MCF 10A (cell line): ENCODE measurements around the gene CDC42EP5. TPM values are rescaled to one million over a fixed set of nuclear protein-coding genes. Genes with fewer than 3 reads are reported as not detected.
"Not testable (repeated sequence)": the region's sequence is repeated elsewhere in the genome, so short reads cannot be mapped to it uniquely, and the experiment has no call there.

Experiments
- BruUV-seq: library from RNA; stranded (reverse); fragments of 400-500 nt; replicated peaks from 2 replicates; lab custom pipeline; 2021; lab: Mats Ljungman, UMichigan
- CTCF ChIA-PET: fragments of 300-600 bp; sonication (Branson Sonifier 250); formaldehyde crosslinking; extraction: SDS; loops from one replicate; lab custom pipeline; 2021; ENCODE audit warnings: antibody characterized with exemption, inconsistent platforms; lab: Yijun Ruan, JAX
- POLR2A ChIA-PET: fragments of 300-600, 350-650 bp; sonication (Branson Sonifier 250); formaldehyde crosslinking; extraction: SDS; loops from one replicate; lab custom pipeline; 2020; ENCODE audit warnings: antibody characterized with exemption, inconsistent platforms; lab: Yijun Ruan, JAX
- DNase-seq: peaks from one replicate; pipeline ENCODE4 v3.0.0-alpha.2; 2018; ENCODE audit not compliant: unreplicated experiment
- H3K27ac Mint-ChIP-seq: one replicate; pipeline ENCODE4 v1.8.0; 2022; ENCODE audit warnings: mild to moderate bottlenecking, low read depth, mixed read lengths; ENCODE audit not compliant: unreplicated experiment
- H3K27me3 Mint-ChIP-seq: one replicate; pipeline ENCODE4 v1.8.0; 2022; ENCODE audit warnings: mixed read lengths; ENCODE audit not compliant: insufficient read depth, unreplicated experiment
- H3K36me3 Mint-ChIP-seq: one replicate; pipeline ENCODE4 v1.8.0; 2022; ENCODE audit warnings: mild to moderate bottlenecking, moderate library complexity, mixed read lengths; ENCODE audit not compliant: insufficient read depth, unreplicated experiment
- H3K4me1 Mint-ChIP-seq: one replicate; pipeline ENCODE4 v1.8.0; 2022; ENCODE audit warnings: mixed read lengths; ENCODE audit not compliant: insufficient read depth, unreplicated experiment
- H3K4me3 Mint-ChIP-seq: one replicate; pipeline ENCODE4 v1.8.0; 2022; ENCODE audit warnings: mild to moderate bottlenecking, moderate library complexity, mixed read lengths; ENCODE audit not compliant: unreplicated experiment
- H3K9me3 Mint-ChIP-seq: one replicate; pipeline ENCODE4 v1.8.0; 2022; ENCODE audit warnings: mixed read lengths; ENCODE audit not compliant: unreplicated experiment
- intact Hi-C: fragments of 100-400 bp; cut with micrococcal nuclease; formaldehyde crosslinking; loops from 2 replicates; pipeline ENCODE4 v1.14.1; 2022
- total RNA-seq: library from RNA; stranded (reverse); gene quantifications from 2 replicates; pipeline ENCODE4 v1.2.3, GENCODE V29; 2022
- TF ChIP-seq, protein P1 (sequence below): fragments of 200-600 bp; IDR thresholded peaks from one replicate; pipeline ENCODE4 v1.8.0; 2022; ENCODE audit warnings: antibody characterized with exemption, mild to moderate bottlenecking; ENCODE audit not compliant: unreplicated experiment

Gene CDC42EP5
- total RNA-seq, 1 experiment from 2014 or later, result 3.0 TPM

DNA sequence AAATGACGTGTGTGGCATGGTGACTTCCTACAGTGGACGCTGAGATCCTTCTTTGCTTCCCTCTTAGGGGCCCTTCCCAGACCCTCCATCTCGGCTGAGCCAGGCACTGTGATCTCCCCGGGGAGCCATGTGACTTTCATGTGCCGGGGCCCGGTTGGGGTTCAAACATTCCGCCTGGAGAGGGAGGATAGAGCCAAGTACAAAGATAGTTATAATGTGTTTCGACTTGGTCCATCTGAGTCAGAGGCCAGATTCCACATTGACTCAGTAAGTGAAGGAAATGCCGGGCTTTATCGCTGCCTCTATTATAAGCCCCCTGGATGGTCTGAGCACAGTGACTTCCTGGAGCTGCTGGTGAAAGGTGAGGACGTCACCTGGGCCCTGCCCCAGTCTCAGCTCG lies 34.7 kb upstream of the CDC42EP5 start:
- no TSS peak for BruUV-seq
- TF ChIP-seq, protein P1, sequence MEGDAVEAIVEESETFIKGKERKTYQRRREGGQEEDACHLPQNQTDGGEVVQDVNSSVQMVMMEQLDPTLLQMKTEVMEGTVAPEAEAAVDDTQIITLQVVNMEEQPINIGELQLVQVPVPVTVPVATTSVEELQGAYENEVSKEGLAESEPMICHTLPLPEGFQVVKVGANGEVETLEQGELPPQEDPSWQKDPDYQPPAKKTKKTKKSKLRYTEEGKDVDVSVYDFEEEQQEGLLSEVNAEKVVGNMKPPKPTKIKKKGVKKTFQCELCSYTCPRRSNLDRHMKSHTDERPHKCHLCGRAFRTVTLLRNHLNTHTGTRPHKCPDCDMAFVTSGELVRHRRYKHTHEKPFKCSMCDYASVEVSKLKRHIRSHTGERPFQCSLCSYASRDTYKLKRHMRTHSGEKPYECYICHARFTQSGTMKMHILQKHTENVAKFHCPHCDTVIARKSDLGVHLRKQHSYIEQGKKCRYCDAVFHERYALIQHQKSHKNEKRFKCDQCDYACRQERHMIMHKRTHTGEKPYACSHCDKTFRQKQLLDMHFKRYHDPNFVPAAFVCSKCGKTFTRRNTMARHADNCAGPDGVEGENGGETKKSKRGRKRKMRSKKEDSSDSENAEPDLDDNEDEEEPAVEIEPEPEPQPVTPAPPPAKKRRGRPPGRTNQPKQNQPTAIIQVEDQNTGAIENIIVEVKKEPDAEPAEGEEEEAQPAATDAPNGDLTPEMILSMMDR, result no peak
- ChIA-PET CTCF (interaction anchor here (0.6 kb wide), 1 partner anchor 1280 kb away, joined by 3 read pairs; no protein-coding TSS in a partner anchor), POLR2A (no interaction called here)
- intact Hi-C loops, result no loop called here
- no peaks in the 10 kb centered on the region for H3K27me3 Mint-ChIP-seq
- DNase-seq, result no peak
- no peaks in the 10 kb centered on the region for H3K4me1 Mint-ChIP-seq
- no peak overlapping the region for H3K27ac Mint-ChIP-seq
- no peak overlapping the region for H3K4me3 Mint-ChIP-seq
- H3K9me3 Mint-ChIP-seq, result peaks cover 28% of the 10 kb centered on the region
- H3K36me3 Mint-ChIP-seq, result no peaks in the 10 kb centered on the region

DNA sequence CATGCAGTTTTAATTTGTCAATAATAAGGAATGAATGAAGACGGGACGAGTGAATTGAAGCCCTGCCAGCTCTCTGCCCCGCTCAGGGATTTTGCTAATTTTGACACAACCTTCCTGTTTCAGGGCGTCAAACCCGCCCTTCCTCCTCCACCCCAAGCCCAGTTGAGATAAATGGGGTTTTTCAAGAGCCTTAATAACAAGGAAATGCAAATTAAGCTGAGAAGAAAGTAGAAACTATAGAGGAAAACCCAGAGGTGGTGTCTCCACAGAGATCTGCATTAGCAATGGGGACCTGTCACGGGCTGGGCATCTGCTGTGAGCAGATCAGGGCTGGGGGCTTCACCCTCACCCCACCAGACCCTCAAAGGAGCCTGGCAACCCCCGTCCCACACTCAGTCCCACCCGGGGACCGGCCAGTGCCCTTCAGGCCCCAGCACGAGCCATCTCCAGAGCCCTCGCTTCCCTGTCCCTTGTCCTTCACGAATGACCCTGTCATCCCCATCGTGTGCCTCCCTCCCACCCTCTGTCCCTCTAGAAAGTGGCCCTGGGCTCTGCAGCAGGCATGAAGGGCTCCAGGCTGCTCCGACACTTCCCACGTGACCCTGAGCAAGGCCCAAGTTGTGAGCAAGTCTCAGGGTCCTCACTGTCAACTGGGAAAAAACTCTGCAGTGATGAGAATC lies 34.1 kb upstream of the CDC42EP5 start:
- BruUV-seq, H3K4me3 Mint-ChIP-seq, intact Hi-C loops, CTCF ChIA-PET, DNase-seq, H3K4me1 Mint-ChIP-seq, H3K27me3 Mint-ChIP-seq, H3K36me3 Mint-ChIP-seq, H3K27ac Mint-ChIP-seq, POLR2A ChIA-PET: not testable (repeated sequence)
- peaks cover 22% of the 10 kb centered on the region for H3K9me3 Mint-ChIP-seq

DNA sequence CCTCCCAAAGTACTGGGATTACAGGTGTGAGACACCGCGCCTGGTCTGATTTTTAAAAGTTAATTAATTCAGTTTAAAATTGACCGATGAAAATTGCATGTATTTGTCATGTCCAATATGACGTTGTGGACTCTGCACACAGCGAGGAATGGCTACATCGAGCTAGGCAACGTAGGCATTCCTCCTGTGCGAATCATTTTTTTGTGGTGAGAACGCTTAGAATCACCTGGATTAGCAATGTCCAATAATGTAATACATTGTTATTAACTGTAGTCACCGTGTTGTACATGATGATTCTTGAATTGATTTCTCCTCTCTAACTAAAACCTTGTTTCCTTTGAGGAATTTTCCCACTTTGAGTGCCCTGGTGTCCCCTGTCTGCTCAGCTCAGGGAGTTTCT lies 33.0 kb upstream of the CDC42EP5 start:
- Mint-ChIP-seq H3K27me3 (no peaks in the 10 kb centered on the region), H3K4me3 (no peak overlapping the region), H3K9me3 (peaks cover 20% of the 10 kb centered on the region), H3K4me1 (no peaks in the 10 kb centered on the region), H3K27ac (no peak overlapping the region), H3K36me3 (no peaks in the 10 kb centered on the region)
- POLR2A ChIA-PET, result no interaction called here
- no TSS peak for BruUV-seq
- intact Hi-C loops, result no loop called here
- DNase-seq, result no peak
- TF ChIP-seq, protein P1, result no peak
- CTCF ChIA-PET, result interaction anchor here (0.5 to 0.7 kb wide), 3 partner anchors 11 to 1599 kb away, joined by 3 read pairs; no protein-coding TSS in a partner anchor

DNA sequence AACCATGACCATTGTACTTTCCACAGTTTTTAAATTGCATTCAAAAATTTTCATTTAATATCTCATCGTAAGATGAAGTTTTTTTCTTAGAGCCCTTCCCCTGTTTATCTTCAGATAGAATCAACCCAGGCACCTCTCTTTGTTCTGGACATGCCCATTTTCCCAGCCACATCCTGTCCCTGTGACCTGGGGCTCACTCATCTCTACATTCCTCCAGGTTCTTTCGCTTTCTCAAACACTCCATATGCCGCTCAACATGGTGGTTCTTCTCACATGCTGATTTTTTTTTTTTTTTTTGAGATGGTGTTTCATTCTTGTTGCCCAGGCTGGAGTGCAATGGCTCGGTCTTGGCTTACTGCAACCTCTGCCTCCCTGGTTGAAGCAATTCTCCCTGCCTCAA lies 32.4 kb upstream of the CDC42EP5 start:
- intact Hi-C loops, POLR2A ChIA-PET, H3K4me3 Mint-ChIP-seq, DNase-seq, BruUV-seq, H3K27me3 Mint-ChIP-seq, H3K27ac Mint-ChIP-seq, H3K36me3 Mint-ChIP-seq, H3K4me1 Mint-ChIP-seq: not testable (repeated sequence)
- CTCF ChIA-PET, result interaction anchor here (0.6 to 0.7 kb wide), 2 partner anchors 24 to 86 kb away, joined by 3 read pairs; no protein-coding TSS in a partner anchor
- H3K9me3 Mint-ChIP-seq, result peaks cover 20% of the 10 kb centered on the region

DNA sequence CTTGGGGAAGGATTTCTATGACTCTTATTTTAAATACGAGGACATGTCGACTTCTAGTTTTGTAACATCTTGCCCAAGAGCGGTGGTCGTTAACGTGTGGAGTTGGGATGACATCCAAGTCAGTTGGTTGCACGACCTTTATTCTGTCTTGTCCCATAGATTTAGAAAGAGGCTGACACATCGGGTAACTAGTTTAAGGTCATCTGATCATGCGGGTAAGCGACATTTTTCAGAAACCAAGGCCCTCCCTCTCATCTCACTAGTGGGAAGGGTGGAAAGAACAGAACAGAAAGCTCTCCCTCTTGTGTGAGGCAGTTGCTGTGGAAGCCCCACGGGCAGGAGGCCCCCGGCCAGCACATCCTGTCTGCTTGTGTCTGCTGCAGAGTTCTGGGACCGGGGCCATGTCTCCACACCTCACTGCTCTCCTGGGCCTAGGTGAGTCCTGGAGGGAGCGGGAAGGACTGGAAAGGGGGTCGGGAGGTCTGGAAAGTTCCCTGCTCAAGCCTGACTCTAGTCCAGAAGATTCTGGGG lies 29.5 kb upstream of the CDC42EP5 start, which contains the start of gene LAIR2:
LAIR2 (plus strand) TSS at position 314 of the 531 bp plus-strand sequence; CDS start at position 402, 88 bp downstream.
- H3K4me1 Mint-ChIP-seq, result no peaks in the 10 kb centered on the region
- BruUV-seq, result no TSS peak
- no peaks in the 10 kb centered on the region for H3K27me3 Mint-ChIP-seq
- H3K36me3 Mint-ChIP-seq, result no peaks in the 10 kb centered on the region
- H3K9me3 Mint-ChIP-seq, result peaks cover 13% of the 10 kb centered on the region
- POLR2A ChIA-PET, result no interaction called here
- no peak for DNase-seq
- no peak within 1 kb of the TSS for H3K4me3 Mint-ChIP-seq
- H3K27ac Mint-ChIP-seq, result no peak within 1 kb of the TSS
- TF ChIP-seq, protein P1, result no peak
- intact Hi-C loops, result no loop called here
- CTCF ChIA-PET, result interaction anchor here (1.0 kb wide), 1 partner anchor 24 kb away, joined by 5 read pairs; no protein-coding TSS in a partner anchor

- CTCF ChIA-PET, H3K4me3 Mint-ChIP-seq, POLR2A ChIA-PET, H3K9me3 Mint-ChIP-seq, BruUV-seq, H3K27ac Mint-ChIP-seq, H3K27me3 Mint-ChIP-seq, H3K36me3 Mint-ChIP-seq, DNase-seq, intact Hi-C loops, H3K4me1 Mint-ChIP-seq: not testable (repeated sequence)
Observed at GRCh38 chr19:54498451-54498772, 25.3 kb upstream of the CDC42EP5 start.
